Adrenal gland (tissue), 12 donors: ENCODE measurements around the gene IPPK. TPM values are rescaled to one million over a fixed set of nuclear protein-coding genes. Genes with fewer than 3 reads are reported as not detected.

ENCODE experiments used
- DNase-seq, 7 donors: peaks; one replicate each; pipeline ENCODE4 v3.0.0-alpha.2; 2019 to 2020
- H3K27ac ChIP-seq, 5 donors: fragments of 200-600 bp; sonication (generic) in 4 of 5; 1 replicate in 3 of 5; 2 replicates in 2 of 5; pipeline versions ENCODE4 v1.5.1 to v1.8.0; 2016 to 2020; ENCODE audit warnings: mild to moderate bottlenecking in 1 of 5
- H3K27me3 ChIP-seq: fragments of 200-600 bp; 2 replicates; pipeline ENCODE4 v1.8.0; 2021
- H3K36me3 ChIP-seq, 2 donors: fragments of 200-600 bp; replicated peaks in 1 of 2; 1 replicate in 1 of 2; 2 replicates in 1 of 2; pipeline versions ENCODE4 v1.5.1 to v1.8.0; 2018 to 2022
- H3K4me1 ChIP-seq, 2 donors: fragments of 200-600 bp; replicated peaks in 1 of 2; 1 replicate in 1 of 2; 2 replicates in 1 of 2; pipeline versions ENCODE4 v1.5.1 to v1.8.0; 2018 to 2021
- H3K4me3 ChIP-seq, 4 donors: fragments of 200-600 bp; sonication (generic) in 3 of 4; one replicate each; pipeline ENCODE4 v1.5.1; 2016 to 2018
- H3K9me3 ChIP-seq, 3 donors: fragments of 200-600 bp; sonication (generic) in 1 of 3; replicated peaks in 1 of 3; 1 replicate in 2 of 3; 2 replicates in 1 of 3; pipeline versions ENCODE4 v1.5.1 to v1.8.0; 2016 to 2021
- POLR2A ChIP-seq, 2 donors: fragments of 450-650 bp; IDR thresholded peaks; one replicate each; pipeline ENCODE4 v1.6.1; 2017; ENCODE audit warnings: antibody characterized with exemption in 2 of 2, mild to moderate bottlenecking in 2 of 2, moderate library complexity in 1 of 2
- WGBS, 4 donors: extraction: QIAGEN DNeasy Blood & Tissue Kit in 2 of 4; methylation state at CpG; one replicate each; pipeline versions ENCODE4 v1.1.5 to v1.1.7; 2013 to 2017; 5-methylcytosine and 5-hydroxymethylcytosine counted together
- intact Hi-C, 2 donors: fragments of 100-400 bp; cut with DNase I; formaldehyde crosslinking; loops; one replicate each; pipeline versions ENCODE4 v1.14.1 to v1.15.0; 2022 to 2023
- polyA plus RNA-seq, 3 donors: library from polyadenylated mRNA; stranded (reverse); fragments of 200-250 nt in 2 of 3; fragments of 350-450 nt in 1 of 3; fragmentation: Illumina TruSeq in 1 of 3; extraction: RNeasy Lipid Tissue Mini Kit (QIAGEN cat#74804) in 1 of 3; gene quantifications; one replicate each; pipeline ENCODE4 v1.2.3, GENCODE V29; 2013 to 2014
- total RNA-seq, 9 donors: library from RNA; depleted of rRNA in 4 of 9; stranded (reverse); fragments of >200 nt in 4 of 9; fragments of 120-200 nt in 1 of 9; fragmentation: NEBNext Ultra II Directional in 1 of 9; extraction: Animal tissue kit (Norgen Biotek cat#: 25700) in 1 of 9; gene quantifications; one replicate each; pipeline versions ENCODE4 v1.1.0 to v1.2.4, GENCODE V29; 2013 to 2023
- TF ChIP-seq, protein P1 (sequence below), 6 experiments: fragments of 450-650 bp in 4 of 6; fragments of 200-600 bp in 2 of 6; sonication (generic) in 1 of 6; IDR thresholded peaks; 1 replicate in 5 of 6; 2 replicates in 1 of 6; pipeline versions ENCODE4 v1.5.1 to v1.8.0; 2016 to 2021; ENCODE audit warnings: antibody characterized with exemption in 6 of 6, mild to moderate bottlenecking in 2 of 6, moderate library complexity in 1 of 6
- donor health status: healthy with polysubstance abuse.
- donor health status: Bipolar disorder and iron deficiency.
- donor health status: DM: yes; HTN: yes; CAD: no.
- donor health status: DM: no; HTN: no; CAD: no.
- donor health status: DM: no; HTN: no; CAD: no.
- donor health status: DM: yes; HTN: yes; CAD: no.

IPPK gene
- total and polyA plus RNA-seq, 12 donors: 2.9 to 22.2 (median 9.0) TPM

GRCh38 chr9:92669527-92669889, 423 bp downstream of the IPPK start:
- DNase-seq: peak in 6 of 7 donors; percentile 40 to 60 (median 50)
- Histone ChIP-seq H3K9me3 (no peaks in the 10 kb centered on the region), H3K36me3 (no peaks in the 10 kb centered on the region), H3K27ac (peak overlapping the region in 4 of 5 donors; percentile 69 to 92 (median 87)), H3K27me3 (no peaks in the 10 kb centered on the region), H3K4me1 (peaks cover 9 to 30% of the 10 kb centered on the region in 2 donors), H3K4me3 (peak overlapping the region; percentile 66 to 93 (median 66))
- TF ChIP-seq, protein P1, sequence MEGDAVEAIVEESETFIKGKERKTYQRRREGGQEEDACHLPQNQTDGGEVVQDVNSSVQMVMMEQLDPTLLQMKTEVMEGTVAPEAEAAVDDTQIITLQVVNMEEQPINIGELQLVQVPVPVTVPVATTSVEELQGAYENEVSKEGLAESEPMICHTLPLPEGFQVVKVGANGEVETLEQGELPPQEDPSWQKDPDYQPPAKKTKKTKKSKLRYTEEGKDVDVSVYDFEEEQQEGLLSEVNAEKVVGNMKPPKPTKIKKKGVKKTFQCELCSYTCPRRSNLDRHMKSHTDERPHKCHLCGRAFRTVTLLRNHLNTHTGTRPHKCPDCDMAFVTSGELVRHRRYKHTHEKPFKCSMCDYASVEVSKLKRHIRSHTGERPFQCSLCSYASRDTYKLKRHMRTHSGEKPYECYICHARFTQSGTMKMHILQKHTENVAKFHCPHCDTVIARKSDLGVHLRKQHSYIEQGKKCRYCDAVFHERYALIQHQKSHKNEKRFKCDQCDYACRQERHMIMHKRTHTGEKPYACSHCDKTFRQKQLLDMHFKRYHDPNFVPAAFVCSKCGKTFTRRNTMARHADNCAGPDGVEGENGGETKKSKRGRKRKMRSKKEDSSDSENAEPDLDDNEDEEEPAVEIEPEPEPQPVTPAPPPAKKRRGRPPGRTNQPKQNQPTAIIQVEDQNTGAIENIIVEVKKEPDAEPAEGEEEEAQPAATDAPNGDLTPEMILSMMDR (IDR thresholded peaks at IDR 0.05): no peak
- no peak for TF ChIP-seq POLR2A (IDR thresholded peaks at IDR 0.05)
- intact Hi-C loops: no loop called here
- 0 to 1% (median 1%) methylated on average over 24 to 29 of the region's 29 CpGs; no CpG with 5 or more reads in 1 of the 4 donors for WGBS, 4 donors

DNA sequence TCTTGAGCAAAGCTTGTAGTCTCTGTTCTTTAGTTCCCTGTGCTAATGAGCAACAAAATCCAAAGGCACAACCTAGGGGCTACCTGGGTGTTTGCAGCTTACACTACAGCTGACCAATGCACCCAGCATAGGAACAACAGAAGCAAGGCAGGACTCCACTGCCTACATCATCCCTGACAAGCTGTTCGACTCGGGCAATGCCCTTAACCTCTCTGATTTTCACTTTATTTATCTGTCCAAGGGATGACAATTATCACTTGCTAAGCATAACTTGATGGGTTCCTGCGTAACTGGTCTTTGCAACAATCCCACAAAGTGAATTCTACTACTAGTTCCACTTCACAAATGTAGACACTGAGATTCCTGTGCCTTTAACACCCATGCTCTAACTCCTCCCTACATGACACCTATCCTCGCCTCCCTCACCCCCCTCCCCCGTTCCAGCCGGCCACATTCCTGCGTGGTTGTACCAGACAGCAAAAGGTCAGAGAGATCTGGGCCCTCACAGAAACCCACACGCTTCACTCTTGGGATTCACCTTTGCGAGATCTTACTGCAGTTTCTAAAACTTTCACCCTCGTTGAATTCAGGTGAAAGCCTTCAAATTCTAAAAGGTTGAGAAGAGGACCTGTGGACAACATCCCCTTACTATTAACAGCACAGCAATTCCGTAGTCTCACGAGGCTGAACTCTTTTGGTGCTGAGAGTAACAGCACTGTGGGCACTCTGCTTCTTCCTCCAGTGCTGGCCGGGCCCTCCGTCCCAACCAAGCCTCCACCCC, 995 bp downstream of the IPPK start:
- DNase-seq: peak in 6 of 7 donors; percentile 58 to 82 (median 72)
- peaks cover 9 to 30% of the 10 kb centered on the region in 2 donors for H3K4me1 ChIP-seq
- peak overlapping the region; percentile 66 to 93 (median 66) for H3K4me3 ChIP-seq
- no peaks in the 10 kb centered on the region for H3K9me3 ChIP-seq
- 15 to 19% (median 16%) methylated on average over 12 to 14 of the region's 14 CpGs for WGBS, 4 donors
- intact Hi-C loops: no loop called here
- TF ChIP-seq, protein P1 (IDR thresholded peaks at IDR 0.05): no peak
- TF ChIP-seq POLR2A (IDR thresholded peaks at IDR 0.05): peak in 1 of 2 donors; percentile 64
- H3K36me3 ChIP-seq: no peaks in the 10 kb centered on the region
- H3K27me3 ChIP-seq: no peaks in the 10 kb centered on the region
- peak overlapping the region in 4 of 5 donors; percentile 69 to 92 (median 87) for H3K27ac ChIP-seq

- intact Hi-C loops: no loop called here
- Histone ChIP-seq H3K36me3 (no peaks in the 10 kb centered on the region), H3K27me3 (no peaks in the 10 kb centered on the region), H3K4me3 (no peak overlapping the region), H3K9me3 (no peaks in the 10 kb centered on the region), H3K4me1 (peaks cover 9 to 30% of the 10 kb centered on the region in 2 donors), H3K27ac (no peak overlapping the region)
- DNase-seq: peak in 1 of 7 donors; percentile 39
- no peak for TF ChIP-seq POLR2A (IDR thresholded peaks at IDR 0.05)
- TF ChIP-seq, protein P1 (IDR thresholded peaks at IDR 0.05): no peak
- WGBS, 4 donors: 88 to 93% (median 92%) methylated on average over 7 to 8 of the region's 8 CpGs
These were observed 2.9 kb downstream of the IPPK start for GRCh38 chr9:92666912-92667532.

- peak in 1 of 7 donors; percentile 50 for DNase-seq
- Histone ChIP-seq H3K36me3 (no peaks in the 10 kb centered on the region), H3K27ac (peak overlapping the region in 1 of 5 donors; percentile 11), H3K4me3 (no peak overlapping the region), H3K27me3 (no peaks in the 10 kb centered on the region), H3K9me3 (no peaks in the 10 kb centered on the region), H3K4me1 (peaks cover 6 to 27% of the 10 kb centered on the region in 2 donors)
- 60 to 75% (median 71%) methylated on average over 5 to 6 of the region's 6 CpGs for WGBS, 4 donors
- intact Hi-C loops: no loop called here
- no peak for TF ChIP-seq POLR2A (IDR thresholded peaks at IDR 0.05)
- TF ChIP-seq, protein P1 (IDR thresholded peaks at IDR 0.05): no peak
These were observed 3.7 kb downstream of the IPPK start for GRCh38 chr9:92666236-92666635.
